Osteoblast (primary cell): ENCODE data around the gene IQCE. TPM values are rescaled to one million over a fixed set of nuclear protein-coding genes. Genes with fewer than 3 reads are reported as not detected.
A peak's percentile ranks its signal among the peaks of the same experiment; 100 is the strongest.

ENCODE experiments used
- DNase-seq: peaks from one replicate; pipeline ENCODE4 v3.0.0; 2011; ENCODE audit warnings: low spot score, mixed read lengths; ENCODE audit not compliant: insufficient read length; ENCODE audit errors: missing footprints
- H2AFZ ChIP-seq: 2 replicates; pipeline ENCODE4 v1.6.0; 2011; ENCODE audit warnings: mild to moderate bottlenecking, low read length
- H3K27ac ChIP-seq: 2 replicates; pipeline ENCODE4 v1.5.1; 2011; ENCODE audit warnings: mild to moderate bottlenecking, low read depth, low read length, moderate library complexity
- H3K27me3 ChIP-seq: 2 replicates; pipeline ENCODE4 v1.6.0; 2012; ENCODE audit warnings: mild to moderate bottlenecking, control low read depth, inconsistent platforms, low read length, moderate library complexity; ENCODE audit not compliant: insufficient read depth
- H3K36me3 ChIP-seq: 2 replicates; pipeline ENCODE4 v1.5.1; 2011; ENCODE audit warnings: mild to moderate bottlenecking, low read length, control low read depth, moderate library complexity; ENCODE audit not compliant: insufficient read depth
- H3K4me1 ChIP-seq: 2 replicates; pipeline ENCODE4 v1.5.1; 2011; ENCODE audit warnings: mild to moderate bottlenecking, low read length, control low read depth, moderate library complexity; ENCODE audit not compliant: insufficient read depth
- H3K4me2 ChIP-seq: 2 replicates; pipeline ENCODE4 v1.6.0; 2011; ENCODE audit warnings: mild to moderate bottlenecking, low read length; ENCODE audit not compliant: insufficient read depth
- H3K4me3 ChIP-seq: fragments of 200-600 bp; sonication (generic); 3 replicates; pipeline ENCODE4 v1.5.1; 2012; ENCODE audit warnings: mild to moderate bottlenecking, low read length, inconsistent platforms; ENCODE audit not compliant: insufficient read depth
- H3K79me2 ChIP-seq: 2 replicates; pipeline ENCODE4 v1.6.0; 2012; ENCODE audit warnings: mild to moderate bottlenecking, low read length, control low read depth, inconsistent platforms; ENCODE audit not compliant: insufficient read depth
- H3K9me3 ChIP-seq: 2 replicates; pipeline ENCODE4 v1.5.1; 2011; ENCODE audit warnings: low read depth, low read length, control low read depth
- H4K20me1 ChIP-seq: 2 replicates; pipeline ENCODE4 v1.6.0; 2012; ENCODE audit warnings: mild to moderate bottlenecking, low read length, control low read depth; ENCODE audit not compliant: insufficient read depth
- total RNA-seq: library from RNA; depleted of rRNA; stranded (reverse); fragments of >200 nt; gene quantifications from 2 replicates; pipeline ENCODE4 v1.2.3, GENCODE V29; 2012
- TF ChIP-seq, protein P1 (sequence below): IDR thresholded peaks from 2 replicates; pipeline ENCODE4 v1.5.1; 2011; ENCODE audit warnings: mild to moderate bottlenecking, low read depth, low read length, moderate library complexity; ENCODE audit errors: extremely low read depth

Gene IQCE
- total RNA-seq, 1 donor = 18.8 TPM

DNA sequence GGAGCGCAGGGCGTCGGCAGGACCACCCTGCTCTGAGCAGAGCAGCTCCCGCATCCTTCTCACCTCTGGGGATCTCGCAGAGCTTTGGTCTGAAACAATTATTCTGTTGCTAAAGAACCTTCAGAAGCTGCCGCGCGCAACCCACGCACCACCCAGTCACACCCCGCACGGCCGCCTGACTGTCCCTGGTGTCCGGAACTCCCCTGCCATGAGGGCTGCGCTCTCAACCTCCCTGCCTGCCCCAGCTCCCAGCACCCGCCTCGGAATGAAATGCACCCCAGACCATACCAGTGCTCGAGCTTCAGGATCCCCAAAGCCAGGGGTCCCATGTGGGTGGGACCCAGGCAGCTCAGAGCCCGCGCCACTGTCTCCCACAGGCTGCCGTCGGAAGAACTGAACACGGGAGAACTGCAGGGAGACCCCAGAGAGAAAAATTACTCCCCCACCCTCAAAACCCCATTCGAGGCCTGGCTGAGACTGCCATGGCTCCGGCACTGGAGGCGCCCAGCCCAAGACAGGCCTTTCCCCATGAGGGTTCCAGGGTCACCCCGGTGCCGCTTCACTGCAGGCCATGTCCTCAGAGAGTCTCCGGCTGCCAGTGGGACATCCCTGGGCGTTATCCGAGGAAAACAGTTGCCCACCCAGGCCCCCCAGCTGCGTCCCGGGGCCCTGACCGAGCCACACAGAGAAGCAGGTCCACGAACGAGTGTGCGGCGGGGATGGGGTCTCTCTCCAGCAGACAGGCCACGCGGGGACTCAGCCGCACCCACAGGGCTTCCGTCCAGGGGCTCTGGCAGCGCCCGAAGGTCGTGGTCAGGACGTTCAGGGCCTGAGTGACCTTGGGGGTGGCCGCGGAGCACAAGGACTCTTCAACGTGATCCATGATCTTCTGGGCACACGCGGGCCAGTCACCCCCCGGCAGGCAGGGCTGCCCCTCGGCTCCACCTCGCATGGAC, 15.6 kb upstream of the IQCE start:
- Histone ChIP-seq H3K27me3 (no peaks in the 10 kb centered on the region), H3K79me2 (no peaks in the 10 kb centered on the region), H4K20me1 (no peaks in the 10 kb centered on the region), H2AFZ (no peak overlapping the region), H3K4me3 (no peak overlapping the region), H3K27ac (no peak overlapping the region), H3K4me2 (no peak overlapping the region), H3K4me1 (no peaks in the 10 kb centered on the region), H3K36me3 (peaks cover 30% of the 10 kb centered on the region), H3K9me3 (no peaks in the 10 kb centered on the region)
- DNase-seq = peak; percentile 58
- TF ChIP-seq, protein P1, sequence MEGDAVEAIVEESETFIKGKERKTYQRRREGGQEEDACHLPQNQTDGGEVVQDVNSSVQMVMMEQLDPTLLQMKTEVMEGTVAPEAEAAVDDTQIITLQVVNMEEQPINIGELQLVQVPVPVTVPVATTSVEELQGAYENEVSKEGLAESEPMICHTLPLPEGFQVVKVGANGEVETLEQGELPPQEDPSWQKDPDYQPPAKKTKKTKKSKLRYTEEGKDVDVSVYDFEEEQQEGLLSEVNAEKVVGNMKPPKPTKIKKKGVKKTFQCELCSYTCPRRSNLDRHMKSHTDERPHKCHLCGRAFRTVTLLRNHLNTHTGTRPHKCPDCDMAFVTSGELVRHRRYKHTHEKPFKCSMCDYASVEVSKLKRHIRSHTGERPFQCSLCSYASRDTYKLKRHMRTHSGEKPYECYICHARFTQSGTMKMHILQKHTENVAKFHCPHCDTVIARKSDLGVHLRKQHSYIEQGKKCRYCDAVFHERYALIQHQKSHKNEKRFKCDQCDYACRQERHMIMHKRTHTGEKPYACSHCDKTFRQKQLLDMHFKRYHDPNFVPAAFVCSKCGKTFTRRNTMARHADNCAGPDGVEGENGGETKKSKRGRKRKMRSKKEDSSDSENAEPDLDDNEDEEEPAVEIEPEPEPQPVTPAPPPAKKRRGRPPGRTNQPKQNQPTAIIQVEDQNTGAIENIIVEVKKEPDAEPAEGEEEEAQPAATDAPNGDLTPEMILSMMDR = no peak

GRCh38 chr7:2544541-2545188, 14.1 kb upstream of the IQCE start:
- Histone ChIP-seq H3K27me3 (no peaks in the 10 kb centered on the region), H3K4me3 (no peak overlapping the region), H3K4me2 (no peak overlapping the region), H3K9me3 (no peaks in the 10 kb centered on the region), H3K4me1 (no peaks in the 10 kb centered on the region), H3K79me2 (no peaks in the 10 kb centered on the region), H3K36me3 (peaks cover 27% of the 10 kb centered on the region), H3K27ac (no peak overlapping the region), H2AFZ (no peak overlapping the region), H4K20me1 (no peaks in the 10 kb centered on the region)
- TF ChIP-seq, protein P1 = no peak
- peak; percentile 84 for DNase-seq

DNA sequence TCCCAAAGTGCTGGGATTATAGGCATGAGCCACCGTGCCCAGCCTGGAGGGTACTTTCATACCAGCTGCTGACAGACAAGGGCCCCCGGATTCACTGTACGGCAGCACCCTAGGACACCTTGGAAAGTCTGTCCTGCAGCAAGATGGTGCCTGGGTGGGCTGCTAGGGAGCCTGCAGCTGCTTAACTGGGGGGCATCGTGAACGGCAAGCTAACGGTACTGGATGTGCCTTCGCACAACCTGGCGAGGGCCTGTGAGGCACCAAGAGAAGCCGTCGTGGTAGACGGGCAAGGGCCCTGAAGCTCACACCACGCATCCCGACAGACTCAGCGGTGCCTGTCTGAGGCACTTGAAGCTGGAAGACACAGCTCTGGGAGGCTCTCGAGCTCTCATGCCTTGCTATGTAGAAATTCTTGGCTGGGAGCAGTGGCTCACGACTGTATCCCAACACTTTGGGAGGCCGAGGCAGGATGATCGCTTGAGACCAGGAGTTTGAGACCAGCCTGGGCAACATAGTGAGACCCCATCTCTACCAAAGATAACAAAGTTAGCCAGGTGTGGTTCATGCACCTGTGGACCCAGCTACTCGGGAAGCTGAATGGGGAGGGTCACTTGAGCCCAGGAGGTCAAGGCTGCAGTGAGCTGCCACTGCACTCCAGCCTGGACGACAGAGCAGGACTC, 12.9 kb upstream of the IQCE start:
- Histone ChIP-seq H3K9me3 (no peaks in the 10 kb centered on the region), H3K79me2 (no peaks in the 10 kb centered on the region), H3K4me3 (no peak overlapping the region), H3K4me1 (no peaks in the 10 kb centered on the region), H3K4me2 (no peak overlapping the region), H2AFZ (no peak overlapping the region), H4K20me1 (no peaks in the 10 kb centered on the region), H3K36me3 (peaks cover 25% of the 10 kb centered on the region), H3K27ac (no peak overlapping the region), H3K27me3 (no peaks in the 10 kb centered on the region)
- DNase-seq = peak; percentile 43
- TF ChIP-seq, protein P1 = no peak
